ENCODE results near the gene EPOP. TPM values are rescaled to one million over a fixed set of nuclear protein-coding genes. Genes with fewer than 3 reads are reported as not detected.

The EPOP gene
- total and polyA plus RNA-seq, 2 of the 8 experiments (the other 6 are each of a cell fraction or from before 2014, with no cell fraction given), result 1.5 to 3.3 TPM

DNA sequence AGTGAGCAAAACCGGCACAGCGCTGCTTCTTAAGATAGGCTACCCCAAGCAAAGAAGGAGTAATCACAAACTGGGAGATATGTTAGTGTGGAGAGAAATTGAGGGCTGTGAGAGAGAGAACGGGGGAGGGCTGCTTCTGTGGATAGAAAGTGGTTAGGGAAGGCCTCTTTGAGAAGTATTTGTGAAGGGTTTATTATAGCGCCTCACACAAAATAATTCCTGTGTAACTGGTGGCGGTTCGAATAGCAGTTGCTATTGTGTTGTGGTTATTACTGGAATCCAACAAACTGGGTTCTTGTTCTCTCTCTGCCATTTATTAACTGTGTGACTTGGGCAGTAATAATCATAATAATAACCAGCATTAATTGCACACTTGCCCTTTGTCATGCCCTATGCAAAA is 46.2 kb upstream of the EPOP start:
- no peak overlapping the region for H3K27ac ChIP-seq (ENCODE audit: low read depth, low read length)
- H2BK15ac ChIP-seq (ENCODE audit: low read length), result no peak overlapping the region
- no peak overlapping the region for H2BK5ac ChIP-seq (ENCODE audit: low read depth, low read length)
- H3K14ac ChIP-seq (ENCODE audit: insufficient read length), result no peak overlapping the region
- no peak overlapping the region for H2BK12ac ChIP-seq (ENCODE audit: low read depth, low read length)
- H3K4me1 ChIP-seq (replicated peaks in 1 of 4; ENCODE audit: control insufficient read depth in 3 of 4, insufficient read depth in 4 of 4, low read length in 3 of 4), result peaks cover 6 to 23% (median 12%) of the 10 kb centered on the region in 4 experiments
- ChIA-PET POLR2A (ENCODE audit: partially characterized antibody) (interaction anchor here (0.9 to 3.7 kb wide), 5 partner anchors 11 to 31 kb away, joined by 3 to 29 read pairs (median 24); partner anchors contain the start of genes CISD3, MLLT6 and PSMB3), CTCF (ENCODE audit: partially characterized antibody) (interaction anchor here (1.2 to 7.9 kb wide), 3 partner anchors 15 to 138 kb away, joined by 3 to 49 read pairs (median 5); no protein-coding TSS in a partner anchor)
- no peaks in the 10 kb centered on the region for H3K36me3 ChIP-seq (ENCODE audit: control insufficient read depth in 2 of 4, insufficient read depth in 4 of 4, low read length in 3 of 4)
- H2BK120ac ChIP-seq (replicated peaks; ENCODE audit: low read depth, low read length), result no peak overlapping the region
- no peaks in the 10 kb centered on the region for H3K79me2 ChIP-seq (ENCODE audit: control insufficient read depth in 1 of 2, insufficient read depth in 2 of 2, low read length in 2 of 2)
- peaks cover 0 to 10% (median 7%) of the 10 kb centered on the region in 4 experiments; a peak in 6 of 7 replicates for H3K27me3 ChIP-seq (replicated peaks in 1 of 4; ENCODE audit: control insufficient read depth in 3 of 4, extremely low read depth in 1 of 4, insufficient read depth in 3 of 4, low read length in 3 of 4)
- H4K5ac ChIP-seq (ENCODE audit: insufficient read length, low read depth, low read length), result no peak overlapping the region
- WGBS, 2 experiments (ENCODE audit: extremely low coverage in 1 of 2, insufficient coverage in 1 of 2, insufficient read length in 1 of 2, insufficient replicate concordance in 2 of 2, low coverage in 1 of 2, low lambda C conversion rate in 2 of 2, missing lambda C conversion rate in 1 of 2), result 86% methylated on average over 6 of the region's 6 CpGs; no CpG with 5 or more reads in 1 of the 2 experiments
- H2AK5ac ChIP-seq (ENCODE audit: low read depth, low read length), result no peak overlapping the region
- DNase-seq (ENCODE audit: low read depth in 1 of 2, low spot score in 2 of 2) (no peak), FAIRE-seq (no peak)
- H4K20me1 ChIP-seq (replicated peaks in 1 of 2; ENCODE audit: control insufficient read depth in 1 of 2, insufficient read depth in 2 of 2, low read length in 2 of 2), result no peaks in the 10 kb centered on the region
- no peak overlapping the region for H2AFZ ChIP-seq (ENCODE audit: low read length)
- no peak overlapping the region for H3K56ac ChIP-seq (replicated peaks; ENCODE audit: insufficient read length, low read depth, low read length)
- no peak overlapping the region for H3K4me3 ChIP-seq (ENCODE audit: extremely low read depth in 1 of 4, insufficient read depth in 2 of 4, low read depth in 3 of 4, low read length in 4 of 4)
- H3K4me2 ChIP-seq (ENCODE audit: insufficient read depth in 1 of 2, low read depth in 2 of 2, low read length in 2 of 2), result peak overlapping the region in 1 of 2 experiments; percentile 73; a peak in 1 of 4 replicates
- no peaks in the 10 kb centered on the region for H3K9me3 ChIP-seq (ENCODE audit: insufficient read depth in 2 of 2, low read depth in 1 of 2, low read length in 1 of 2)
- H3K9ac ChIP-seq (replicated peaks in 1 of 4; ENCODE audit: extremely low read depth in 1 of 4, low read depth in 3 of 4, low read length in 3 of 4), result no peak overlapping the region
- H3K18ac ChIP-seq (ENCODE audit: extremely low read depth, low read length), result no peak overlapping the region
- no peak overlapping the region for H3K23ac ChIP-seq (ENCODE audit: insufficient read length)
- no peak overlapping the region for H4K8ac ChIP-seq (ENCODE audit: extremely low read depth, insufficient read depth, low read length)
- H3K23me2 ChIP-seq (ENCODE audit: low read depth, low read length), result peaks cover 2% of the 10 kb centered on the region; the same call in 1 of the 2 replicates
- TF ChIP-seq TAF7 (optimal IDR thresholded peaks at IDR 0.05; ENCODE audit: borderline replicate concordance, low read depth, low read length) (no peak), TBP (IDR thresholded peaks at IDR 0.05; ENCODE audit: low read depth, low read length) (no peak), RNF2 (IDR thresholded peaks at IDR 0.05; ENCODE audit: borderline replicate concordance, low read depth, low read length, missing control alignments, poor library complexity, severe bottlenecking) (no peak), EZH2 (IDR thresholded peaks at IDR 0.05; ENCODE audit: low read depth, low read length, severe bottlenecking) (no peak), PHF8 (conservative IDR thresholded peaks at IDR 0.05; ENCODE audit: low read depth, low read length) (no peak), ASH2L (IDR thresholded peaks at IDR 0.05; ENCODE audit: low read length) (no peak), EP300 (IDR thresholded peaks at IDR 0.05; ENCODE audit: borderline replicate concordance in 1 of 2, low read depth in 2 of 2, low read length in 2 of 2) (no peak), JUND (IDR thresholded peaks at IDR 0.05; ENCODE audit: low read length) (no peak), POLR2A (IDR thresholded peaks at IDR 0.05; ENCODE audit: control extremely low read depth in 1 of 2, low read depth in 2 of 2, low read length in 2 of 2) (no peak), TCF12 (IDR thresholded peaks at IDR 0.05; ENCODE audit: low read depth, low read length) (no peak), BACH1 (IDR thresholded peaks at IDR 0.05; ENCODE audit: low read length) (no peak)
- H3K4ac ChIP-seq (replicated peaks; ENCODE audit: insufficient read length, low read depth, low read length), result no peak overlapping the region
- H3K79me1 ChIP-seq (ENCODE audit: low read depth, low read length), result no peaks in the 10 kb centered on the region
- H4K91ac ChIP-seq (replicated peaks; ENCODE audit: insufficient read length, low read length), result no peak overlapping the region
- H2BK20ac ChIP-seq (ENCODE audit: low read length), result no peak overlapping the region
